Caco-2 (cell line): ENCODE data around the gene BTBD17. TPM values are rescaled to one million over a fixed set of nuclear protein-coding genes. Genes with fewer than 3 reads are reported as not detected.

ENCODE experiments used
- BruUV-seq: library from RNA; stranded (reverse); fragments of 400-500 nt; replicated peaks from 2 replicates; lab custom pipeline; 2021; lab: Mats Ljungman, UMichigan
- CTCF ChIA-PET: fragments of 300-600 bp; sonication (Branson Sonifier 250); formaldehyde crosslinking; loops from one replicate; lab custom pipeline; 2022; ENCODE audit warnings: antibody characterized with exemption; lab: Charles Lee
- POLR2A ChIA-PET: fragments of 300-600 bp; sonication (Branson Sonifier 250); formaldehyde crosslinking; loops from one replicate; lab custom pipeline; 2022; ENCODE audit warnings: antibody characterized with exemption; lab: Charles Lee
- DNase-seq, 2 experiments: peaks; one replicate each; pipeline versions ENCODE4 v3.0.0 to v3.0.0-alpha.2; 2020 to 2022
- H3K27me3 ChIP-seq: replicated peaks from 2 replicates; pipeline ENCODE4 v1.6.0; 2011; ENCODE audit warnings: low read length; ENCODE audit not compliant: control insufficient read depth, insufficient read depth
- H3K36me3 ChIP-seq: 2 replicates; pipeline ENCODE4 v1.5.1; 2011; ENCODE audit warnings: low read length; ENCODE audit not compliant: control insufficient read depth, insufficient read depth
- H3K4me1 ChIP-seq: fragments of 250-450 bp; sonication (Bioruptor Pico); 2 replicates; pipeline ENCODE4 v1.5.1; 2020; ENCODE audit warnings: mild to moderate bottlenecking
- H3K4me3 ChIP-seq: 2 replicates; pipeline ENCODE4 v1.5.1; 2011; ENCODE audit warnings: low read depth, mild to moderate bottlenecking, control low read depth, low read length
- H3K9me3 ChIP-seq: fragments of 250-450 bp; sonication (Bioruptor Pico); 2 replicates; pipeline ENCODE4 v1.5.1; 2020; ENCODE audit warnings: mild to moderate bottlenecking, moderate library complexity
- H3K27ac Mint-ChIP-seq: one replicate; pipeline ENCODE4 v1.8.0; 2022; ENCODE audit warnings: mixed read lengths; ENCODE audit not compliant: unreplicated experiment
- H3K27me3 Mint-ChIP-seq: one replicate; pipeline ENCODE4 v1.8.0; 2022; ENCODE audit warnings: mixed read lengths; ENCODE audit not compliant: insufficient read depth, unreplicated experiment
- H3K36me3 Mint-ChIP-seq: one replicate; pipeline ENCODE4 v1.8.0; 2022; ENCODE audit warnings: mild to moderate bottlenecking, mixed read lengths; ENCODE audit not compliant: insufficient read depth, unreplicated experiment
- H3K4me1 Mint-ChIP-seq: one replicate; pipeline ENCODE4 v1.8.0; 2022; ENCODE audit warnings: low read depth, mixed read lengths; ENCODE audit not compliant: unreplicated experiment
- H3K4me3 Mint-ChIP-seq: one replicate; pipeline ENCODE4 v1.8.0; 2022; ENCODE audit warnings: mild to moderate bottlenecking, moderate library complexity, mixed read lengths; ENCODE audit not compliant: unreplicated experiment
- H3K9me3 Mint-ChIP-seq: one replicate; pipeline ENCODE4 v1.8.0; 2022; ENCODE audit warnings: mixed read lengths; ENCODE audit not compliant: unreplicated experiment
- CTCF ChIP-seq, 2 experiments: fragments of 200-600 bp in 1 of 2; IDR thresholded peaks; 1 replicate in 1 of 2; 2 replicates in 1 of 2; pipeline versions ENCODE4 v1.5.1 to v1.8.0; 2011 to 2022; ENCODE audit warnings: antibody characterized with exemption in 1 of 2, control low read depth in 1 of 2, inconsistent platforms in 1 of 2, low read depth in 1 of 2, low read length in 1 of 2, mild to moderate bottlenecking in 1 of 2, moderate library complexity in 1 of 2; ENCODE audit not compliant: insufficient read depth in 1 of 2, severe bottlenecking in 1 of 2, unreplicated experiment in 1 of 2
- intact Hi-C: fragments of 100-400 bp; cut with micrococcal nuclease; formaldehyde crosslinking; loops from one replicate; pipeline ENCODE4 v1.10.0; 2022; ENCODE audit not compliant: unreplicated experiment
- total RNA-seq: library from RNA; stranded (reverse); gene quantifications from 2 replicates; pipeline ENCODE4 v1.2.3, GENCODE V29; 2022

The BTBD17 gene
- total RNA-seq, 1 experiment from 2014 or later, result not detected

- Mint-ChIP-seq H3K4me1 (peaks cover 6% of the 10 kb centered on the region), H3K4me3 (no peak overlapping the region), H3K36me3 (no peaks in the 10 kb centered on the region), H3K27me3 (peaks cover 8% of the 10 kb centered on the region), H3K27ac (no peak overlapping the region), H3K9me3 (no peaks in the 10 kb centered on the region)
- no peaks in the 10 kb centered on the region for H3K9me3 ChIP-seq
- ChIA-PET CTCF (no interaction called here), POLR2A (no interaction called here)
- peaks cover 6% of the 10 kb centered on the region; the same call in 1 of the 2 replicates for H3K4me1 ChIP-seq
- intact Hi-C loops, result no loop called here
- no peak for TF ChIP-seq CTCF (IDR thresholded peaks at IDR 0.05; ENCODE audit: insufficient read depth in 1 of 2, low read depth in 1 of 2, low read length in 1 of 2, severe bottlenecking in 1 of 2, unreplicated experiment in 1 of 2)
- H3K4me3 ChIP-seq, result no peak overlapping the region
- H3K27me3 ChIP-seq, result no peaks in the 10 kb centered on the region
- BruUV-seq, result no TSS peak
- H3K36me3 ChIP-seq, result no peaks in the 10 kb centered on the region
- DNase-seq, result no peak
Measured at GRCh38 chr17:74332763-74333283, 28.8 kb downstream of the BTBD17 start.

DNA sequence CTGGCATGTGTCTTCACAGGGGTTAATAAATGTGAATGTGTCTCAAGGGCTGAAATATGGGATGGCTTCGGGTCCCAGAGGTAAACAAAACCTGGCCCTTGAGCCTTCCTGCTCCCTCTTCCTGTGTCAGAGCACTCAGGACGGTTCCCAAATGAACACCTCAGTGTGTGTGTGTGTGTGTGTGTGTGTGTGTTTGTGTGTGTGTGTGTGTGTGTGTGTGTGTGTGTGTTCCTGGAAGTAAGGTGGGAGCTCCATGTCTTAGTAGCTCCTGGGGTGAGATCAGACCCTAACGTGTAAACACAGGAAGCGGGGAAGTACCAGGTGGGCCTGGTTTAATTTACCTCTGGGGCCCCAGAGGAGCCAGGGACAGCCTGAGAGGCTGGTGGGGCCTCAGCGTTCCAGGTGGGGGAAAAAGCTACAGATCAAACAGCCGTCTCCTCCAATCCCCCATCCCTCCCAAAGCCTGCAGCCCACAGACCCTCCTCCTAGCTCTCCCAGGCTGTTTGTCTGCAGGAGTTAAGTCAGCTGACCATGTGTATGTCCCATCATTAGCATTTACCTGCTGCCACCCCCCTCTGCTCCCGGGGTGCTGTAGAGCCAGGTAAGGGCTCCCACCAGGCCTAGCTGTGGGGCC lies 29.5 kb downstream of the BTBD17 start:
- Mint-ChIP-seq H3K4me1 (peaks cover 6% of the 10 kb centered on the region), H3K9me3 (no peaks in the 10 kb centered on the region), H3K36me3 (no peaks in the 10 kb centered on the region), H3K4me3 (no peak overlapping the region), H3K27ac (no peak overlapping the region), H3K27me3 (peaks cover 3% of the 10 kb centered on the region)
- H3K27me3 ChIP-seq, result no peaks in the 10 kb centered on the region
- H3K36me3 ChIP-seq, result no peaks in the 10 kb centered on the region
- no peak for DNase-seq
- H3K9me3 ChIP-seq, result no peaks in the 10 kb centered on the region
- no peak overlapping the region for H3K4me3 ChIP-seq
- ChIA-PET POLR2A (no interaction called here), CTCF (no interaction called here)
- peaks cover 6% of the 10 kb centered on the region; the same call in 1 of the 2 replicates for H3K4me1 ChIP-seq
- no TSS peak for BruUV-seq
- no peak for TF ChIP-seq CTCF (IDR thresholded peaks at IDR 0.05; ENCODE audit: insufficient read depth in 1 of 2, low read depth in 1 of 2, low read length in 1 of 2, severe bottlenecking in 1 of 2, unreplicated experiment in 1 of 2)
- intact Hi-C loops, result no loop called here

DNA sequence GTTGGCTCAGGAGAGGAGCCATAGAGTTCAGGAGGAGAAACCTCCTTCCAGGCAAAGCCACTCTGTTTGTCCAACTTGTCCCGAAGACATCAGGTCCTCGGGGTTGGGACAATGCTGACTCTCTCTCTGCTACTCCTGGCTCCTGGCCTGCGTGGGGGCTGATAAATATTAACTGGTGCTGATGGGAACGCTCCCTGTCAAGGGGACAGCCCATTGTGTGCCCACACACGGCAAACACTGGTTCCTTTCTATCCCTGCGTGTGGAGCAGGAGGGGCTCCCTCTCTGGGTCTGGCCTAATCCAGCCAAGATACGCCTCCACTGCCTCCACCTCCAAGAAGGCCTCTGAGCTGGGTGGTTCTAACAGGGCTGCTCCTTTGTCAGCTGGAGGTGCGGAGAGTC lies 31.2 kb downstream of the BTBD17 start:
- Histone ChIP-seq H3K27me3 (no peaks in the 10 kb centered on the region), H3K4me1 (peaks cover 11% of the 10 kb centered on the region), H3K36me3 (no peaks in the 10 kb centered on the region), H3K9me3 (no peaks in the 10 kb centered on the region), H3K4me3 (no peak overlapping the region)
- CTCF ChIA-PET, result no interaction called here
- intact Hi-C loops, result no loop called here
- Mint-ChIP-seq H3K27ac (no peak overlapping the region), H3K9me3 (no peaks in the 10 kb centered on the region), H3K4me1 (peaks cover 6% of the 10 kb centered on the region), H3K4me3 (no peak overlapping the region), H3K36me3 (no peaks in the 10 kb centered on the region), H3K27me3 (no peaks in the 10 kb centered on the region)
- no peak for DNase-seq
- BruUV-seq, result no TSS peak
- TF ChIP-seq CTCF (IDR thresholded peaks at IDR 0.05; ENCODE audit: insufficient read depth in 1 of 2, low read depth in 1 of 2, low read length in 1 of 2, severe bottlenecking in 1 of 2, unreplicated experiment in 1 of 2), result no peak
- POLR2A ChIA-PET, result no interaction called here
